Jurkat, Clone E6-1 (cell line): ENCODE data around the gene SH2B3. TPM values are rescaled to one million over a fixed set of nuclear protein-coding genes. Genes with fewer than 3 reads are reported as not detected.
"Not testable (repeated sequence)": the region's sequence is repeated elsewhere in the genome, so short reads cannot be mapped to it uniquely, and the experiment has no call there.

Experiments used
- DNase-seq: peaks from one replicate; pipeline ENCODE4 v3.0.0-alpha.2; 2011; ENCODE audit warnings: low read depth, low spot score
- H3K4me3 ChIP-seq: 2 replicates; pipeline ENCODE4 v1.5.1; 2011; ENCODE audit warnings: mild to moderate bottlenecking, low read length, control low read depth, moderate library complexity
- polyA plus RNA-seq: library from polyadenylated mRNA; unstranded; fragments of >200 nt; gene quantifications from one replicate; pipeline ENCODE4 v1.2.1, GENCODE V29; 2012; ENCODE audit warnings: missing spikeins; ENCODE audit not compliant: insufficient read length, insufficient read depth

Gene SH2B3
- polyA plus RNA-seq = 9.7 TPM

DNA sequence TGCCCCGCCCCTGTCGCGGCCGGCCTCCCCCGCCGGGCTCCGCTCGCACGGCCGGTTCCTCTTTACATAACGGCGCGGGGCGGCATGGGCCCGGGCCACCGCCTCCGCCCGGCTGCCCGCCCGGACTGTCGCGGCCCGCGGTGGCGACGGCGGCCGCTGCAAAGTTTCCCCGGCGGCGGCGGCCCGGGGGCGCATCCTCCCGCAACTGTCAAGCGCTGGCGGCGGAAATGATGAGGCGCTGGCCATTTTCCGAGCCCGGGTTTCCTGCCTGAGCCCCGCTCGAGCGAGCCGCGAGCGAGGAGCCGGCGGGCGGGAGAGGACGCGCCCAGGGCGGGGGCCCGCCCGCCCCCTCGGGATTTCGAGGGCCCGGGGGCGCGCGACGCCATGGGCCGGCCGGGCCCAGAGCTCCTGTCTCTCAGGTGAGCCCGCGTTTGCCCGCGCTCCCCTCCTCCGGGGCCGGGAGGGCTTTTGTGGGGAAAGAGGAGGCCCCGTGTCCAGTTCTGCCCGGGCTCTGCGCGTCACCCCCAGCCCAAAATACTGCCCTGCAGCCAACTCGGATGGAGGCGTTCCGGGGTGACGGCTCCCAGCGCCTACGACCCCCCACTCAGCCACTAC lies at the start of gene SH2B3:
Gene SH2B3, plus strand, starts transcription at position 65 of the 615 bp plus-strand sequence. CDS start 12,223 bp downstream, outside the sequence.
- H3K4me3 ChIP-seq = peak within 1 kb of the TSS; percentile 90
- DNase-seq = peak; percentile 57

GRCh38 chr12:111359231-111359913 lies 46.4 kb upstream of the SH2B3 start:
- H3K4me3 ChIP-seq = no peak overlapping the region
- peak; percentile 7 for DNase-seq

- DNase-seq = no peak
These were observed 45.8 kb upstream of the SH2B3 start for GRCh38 chr12:111359914-111360276.

GRCh38 chr12:111360325-111360930 lies 45.3 kb upstream of the SH2B3 start:
- H3K4me3 ChIP-seq = no peak overlapping the region
- DNase-seq = no peak

More at GRCh38 chr12:111359914-111360276, 45.8 kb upstream of the SH2B3 start:
- no peak overlapping the region for H3K4me3 ChIP-seq

DNA sequence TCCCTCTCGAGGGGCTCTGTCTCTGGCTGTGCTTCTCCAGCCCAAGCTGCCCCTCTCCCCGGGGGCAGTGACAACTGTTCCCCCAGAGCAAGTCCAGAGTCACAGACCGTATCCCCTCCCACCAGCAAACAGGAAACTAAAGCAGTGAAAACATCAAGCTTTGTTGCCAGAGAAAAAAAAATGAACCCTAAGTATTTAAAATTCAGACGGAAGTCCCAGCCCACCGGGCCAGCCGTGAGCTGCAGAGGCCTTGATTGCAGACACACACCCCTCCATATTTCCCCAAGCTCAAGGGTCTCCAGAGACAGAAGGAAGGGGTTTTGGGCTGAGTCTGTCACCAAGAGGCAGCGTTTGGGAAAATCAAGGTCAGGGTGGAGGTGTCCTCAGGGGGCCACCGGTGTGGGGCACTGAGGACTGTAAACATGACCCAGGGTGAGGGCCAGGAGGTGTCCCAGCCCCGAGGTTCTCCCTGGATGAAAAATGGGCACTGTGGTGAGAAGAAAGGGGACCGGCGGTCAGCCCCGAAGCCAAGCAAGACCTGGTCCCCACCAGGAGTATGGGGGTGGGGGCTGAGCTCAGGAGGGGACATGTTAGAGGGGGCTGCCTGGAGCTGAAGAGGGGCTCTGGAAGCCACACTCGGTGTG lies 44.5 kb upstream of the SH2B3 start:
- DNase-seq = no peak
- no peak overlapping the region for H3K4me3 ChIP-seq

DNA sequence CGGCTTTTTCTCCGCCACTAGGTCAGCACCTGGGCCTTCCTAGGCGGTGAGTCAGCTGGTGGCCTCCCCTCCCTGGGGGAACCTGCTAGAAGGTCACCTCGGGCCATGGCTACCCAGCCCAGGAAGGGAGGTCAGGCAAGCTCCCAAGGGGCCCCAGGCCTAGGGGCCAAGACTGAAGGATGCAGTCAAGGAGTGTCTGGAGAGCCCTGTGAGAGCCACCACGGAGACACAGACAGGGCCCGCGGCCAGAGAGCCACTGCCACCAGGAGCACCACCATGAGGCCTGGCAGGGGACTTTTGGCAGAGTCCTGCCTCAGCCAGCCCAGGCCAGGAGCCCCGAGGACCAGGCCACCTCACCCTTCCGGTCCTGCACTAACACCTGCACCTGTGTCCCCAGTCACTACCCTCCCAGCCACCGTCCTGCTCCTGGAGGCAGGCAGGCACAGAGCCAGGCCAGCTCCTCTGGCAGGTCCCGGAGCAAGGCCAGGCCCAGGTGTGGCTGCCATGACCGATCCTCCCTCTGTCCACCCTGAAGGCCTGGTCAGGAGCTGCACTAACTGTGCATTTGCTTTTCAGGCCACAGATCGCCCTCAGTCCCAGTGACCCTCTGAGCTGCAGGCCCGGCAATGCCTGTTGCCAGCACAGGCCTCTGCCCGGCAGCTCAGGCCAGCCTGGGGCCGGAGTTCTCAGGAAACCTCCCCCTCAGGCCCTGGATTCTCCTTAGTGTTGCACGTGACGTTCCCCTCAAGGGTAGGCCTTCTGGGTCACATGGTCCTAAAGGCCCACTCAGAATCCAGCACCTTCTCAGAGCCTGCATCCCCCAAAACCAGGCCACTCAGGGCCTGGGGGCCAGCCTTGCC lies 43.8 kb upstream of the SH2B3 start:
- DNase-seq = no peak
- H3K4me3 ChIP-seq = no peak overlapping the region

DNA sequence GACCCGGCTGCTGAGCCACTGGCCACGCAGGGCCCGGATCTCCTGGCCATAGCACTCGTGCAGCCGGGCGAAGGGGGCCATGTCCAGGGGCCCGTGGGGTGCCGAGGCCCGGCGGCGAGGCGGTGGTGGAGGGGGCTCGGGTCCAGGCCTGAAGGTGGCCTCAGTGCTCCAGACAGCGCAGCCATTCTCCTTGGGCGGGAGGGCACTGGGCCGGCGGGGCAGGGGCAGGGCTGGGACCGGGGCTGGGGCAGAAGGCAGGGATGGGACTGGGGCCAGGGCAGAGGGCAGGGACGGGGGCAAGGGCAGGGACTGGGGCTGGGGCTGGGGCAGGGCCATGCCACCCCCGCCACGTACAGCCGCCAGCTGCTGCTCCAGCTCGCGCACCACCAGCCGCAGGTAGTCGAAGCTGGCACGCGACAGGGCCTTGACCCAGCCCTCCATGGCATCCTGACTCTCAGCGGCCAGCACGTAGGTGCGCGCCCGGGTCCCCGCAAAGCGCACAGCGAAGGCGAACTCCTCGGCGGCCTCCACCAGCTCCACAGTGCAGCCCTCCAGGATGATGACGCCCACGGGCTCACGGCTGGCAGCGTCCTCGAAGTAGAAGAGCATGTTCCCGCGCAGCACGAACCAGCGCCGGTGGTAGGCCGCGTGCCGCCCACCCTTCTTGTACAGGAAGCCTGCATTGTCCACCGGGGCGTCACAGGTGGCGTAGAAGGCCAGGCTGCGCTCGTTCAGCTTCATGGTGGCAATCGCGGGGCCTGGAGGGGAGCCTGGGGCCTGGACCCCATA lies 42.8 kb upstream of the SH2B3 start:
- H3K4me3 ChIP-seq = no peak overlapping the region
- DNase-seq = no peak

- DNase-seq = no peak
- H3K4me3 ChIP-seq = no peak overlapping the region
These were observed 42.1 kb upstream of the SH2B3 start for GRCh38 chr12:111363578-111363977.

DNA sequence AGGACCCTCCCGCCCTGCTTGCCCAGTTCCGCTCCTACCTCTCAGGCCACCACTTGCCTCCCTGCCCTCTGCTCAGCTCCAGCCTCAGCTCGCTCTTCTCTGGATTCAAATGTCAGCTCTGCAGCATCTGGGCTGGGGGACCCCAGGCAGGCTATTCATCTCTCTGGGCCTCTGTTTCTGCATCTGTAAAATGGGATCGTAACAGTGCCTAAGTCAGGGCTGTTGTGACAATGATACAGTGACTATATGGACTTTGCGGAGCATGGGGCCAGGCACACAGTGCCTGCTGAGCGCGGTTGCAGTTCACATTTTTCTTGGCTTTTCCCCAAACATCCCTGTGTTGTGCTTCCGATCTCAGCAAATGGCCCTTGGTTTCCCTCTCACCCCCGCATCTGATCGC lies 39.6 kb upstream of the SH2B3 start:
- no peak for DNase-seq
- no peak overlapping the region for H3K4me3 ChIP-seq

DNA sequence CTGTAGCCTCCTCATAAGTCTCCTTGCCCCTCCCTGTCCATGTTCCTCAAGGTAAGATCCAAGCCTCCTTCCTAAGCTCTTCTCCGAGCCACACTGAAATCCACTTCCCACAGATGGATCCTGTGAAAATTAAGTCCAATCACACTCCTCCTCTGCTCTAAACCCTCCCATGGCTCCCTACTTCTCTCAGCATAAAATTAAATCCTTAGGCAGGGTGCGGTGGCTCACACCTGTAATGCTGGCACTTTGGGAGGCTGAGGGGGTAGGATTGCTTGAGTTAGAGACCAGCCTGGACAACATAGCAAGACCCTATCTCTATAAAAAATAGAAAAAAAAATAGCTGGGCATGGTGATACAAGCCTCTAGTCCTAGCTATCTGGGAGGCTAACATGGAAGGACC lies 39.1 kb upstream of the SH2B3 start:
- H3K4me3 ChIP-seq = no peak overlapping the region
- DNase-seq = no peak

DNA sequence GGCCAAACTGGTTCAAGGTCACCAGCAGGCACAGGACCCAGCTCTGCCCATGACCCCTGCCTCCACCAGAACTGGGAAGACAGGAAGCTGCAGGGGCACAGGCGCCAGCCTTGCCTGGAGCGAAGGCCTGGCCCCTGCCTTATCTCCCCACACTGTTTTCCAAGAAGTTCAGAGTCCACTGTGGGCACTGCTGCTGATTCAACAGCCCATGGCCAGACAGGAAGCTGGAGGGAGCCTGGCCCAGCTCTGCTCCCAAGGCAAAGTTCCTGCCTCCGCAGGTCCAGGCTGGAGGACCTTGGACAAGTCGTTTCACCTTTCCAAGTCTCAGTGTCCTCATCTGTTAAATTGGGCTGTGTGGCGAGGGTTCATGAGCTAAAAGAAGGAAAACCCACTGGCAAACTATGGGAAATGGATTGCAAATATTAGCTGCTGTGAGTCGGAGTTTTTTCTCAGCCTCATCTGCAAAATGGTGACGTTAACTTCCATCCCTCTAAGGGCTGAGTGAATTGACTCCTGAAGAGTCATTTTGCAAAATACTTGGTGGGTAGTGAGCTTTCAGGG lies 38.0 kb upstream of the SH2B3 start:
- no peak for DNase-seq
- H3K4me3 ChIP-seq = peak overlapping the region; percentile 67; the same call in 1 of the 2 replicates

DNA sequence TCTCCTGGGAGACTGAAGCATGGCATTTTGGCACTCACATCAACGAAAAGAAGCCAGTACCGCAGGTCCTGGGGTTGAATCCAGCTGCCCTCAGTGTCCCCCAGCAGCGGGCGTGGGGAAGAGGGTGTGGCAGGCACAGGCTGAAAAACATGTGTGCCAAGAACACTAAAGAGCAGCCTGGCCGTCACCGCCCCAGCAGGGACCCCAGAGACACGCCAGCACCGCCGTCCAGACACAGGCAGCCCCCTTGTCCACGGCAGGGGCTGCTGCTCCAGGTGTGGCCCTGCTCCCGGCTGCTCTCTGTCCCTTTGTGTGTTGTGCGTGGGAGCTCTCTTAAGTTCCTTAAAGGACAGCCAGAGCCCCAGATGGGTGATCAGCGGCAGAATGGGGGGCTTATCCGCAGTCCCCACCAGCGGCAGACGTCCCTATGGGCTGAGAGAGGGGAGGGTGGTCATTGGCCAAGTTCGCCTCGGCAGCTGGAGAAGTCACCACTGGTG lies 37.4 kb upstream of the SH2B3 start:
- H3K4me3 ChIP-seq = peak overlapping the region; percentile 67
- no peak for DNase-seq

GRCh38 chr12:111368788-111369495 lies 36.8 kb upstream of the SH2B3 start, which contains the start of gene PHETA1:
Gene PHETA1 (minus strand): TSS chr12:111369095. CDS start chr12:111363427, 5,668 bp downstream.
- DNase-seq = peak; percentile 29
- H3K4me3 ChIP-seq = peak within 1 kb of the TSS; percentile 67

- DNase-seq = no peak
- peak overlapping the region; percentile 67 for H3K4me3 ChIP-seq
These were observed 36.1 kb upstream of the SH2B3 start for GRCh38 chr12:111369496-111370220.

- H3K4me3 ChIP-seq, DNase-seq: not testable (repeated sequence)
These were observed 32.5 kb upstream of the SH2B3 start for GRCh38 chr12:111373231-111373630.

DNA sequence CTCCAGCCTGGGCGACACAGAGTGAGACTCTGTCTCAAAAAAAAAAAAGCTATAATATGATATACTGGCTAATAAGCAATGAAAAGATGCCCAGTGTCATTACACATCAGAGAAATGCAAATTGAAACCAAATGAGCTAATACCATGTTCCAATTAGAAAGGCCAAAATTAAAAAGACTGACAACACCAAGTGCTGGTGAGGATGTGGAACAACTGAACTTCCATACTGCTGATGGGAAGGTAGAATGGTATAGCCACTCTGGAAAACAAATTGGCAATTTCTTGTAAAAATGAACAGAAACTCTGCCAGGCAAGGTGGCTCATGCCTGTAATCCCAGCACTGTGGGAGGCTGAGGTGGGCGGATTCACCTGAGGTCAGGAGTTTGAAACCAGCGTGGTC lies 28.3 kb upstream of the SH2B3 start:
- no peak overlapping the region for H3K4me3 ChIP-seq

More for the DNA sequence above, 28.3 kb upstream of the SH2B3 start:
- DNase-seq = no peak
